Neural cell (in vitro differentiated cells): ENCODE measurements around the gene ATP6V0E2. TPM values are rescaled to one million over a fixed set of nuclear protein-coding genes. Genes with fewer than 3 reads are reported as not detected.

Source experiments
- H2AFZ ChIP-seq: fragments of 200-600, 300-800 bp; sonication (generic), shearing (Covaris generic); 2 replicates; pipeline ENCODE4 v1.6.0; 2014; ENCODE audit warnings: low read depth, mild to moderate bottlenecking, antibody characterized with exemption, low read length, moderate library complexity
- H3F3A ChIP-seq: fragments of 200-600 bp; shearing (Covaris generic); 2 replicates; pipeline ENCODE4 v1.6.1; 2016; ENCODE audit warnings: mild to moderate bottlenecking, moderate library complexity, mixed read lengths, antibody characterized with exemption, low read length; ENCODE audit not compliant: insufficient read depth, poor library complexity, severe bottlenecking
- H3K27ac ChIP-seq: fragments of 200-600, 300-800 bp; sonication (generic), shearing (Covaris generic); 2 replicates; pipeline ENCODE4 v1.5.1; 2014; ENCODE audit warnings: mild to moderate bottlenecking, low read length, moderate library complexity
- H3K27me3 ChIP-seq: fragments of 300-800, 200-600 bp; sonication (generic), shearing (Covaris generic); 2 replicates; pipeline ENCODE4 v1.6.0; 2014; ENCODE audit warnings: mild to moderate bottlenecking, low read depth, low read length, moderate library complexity; ENCODE audit not compliant: insufficient read depth
- H3K36me3 ChIP-seq: fragments of 300-800, 200-600 bp; sonication (generic), shearing (Covaris generic); 2 replicates; pipeline ENCODE4 v1.5.1; 2014; ENCODE audit warnings: mild to moderate bottlenecking, antibody characterized with exemption, low read length, moderate library complexity; ENCODE audit not compliant: insufficient read depth
- H3K4me2 ChIP-seq: fragments of 300-800, 200-600 bp; sonication (generic), shearing (Covaris generic); 2 replicates; pipeline ENCODE4 v1.6.0; 2014; ENCODE audit warnings: mild to moderate bottlenecking, low read length
- H3K4me3 ChIP-seq: fragments of 300-800, 200-600 bp; sonication (generic), shearing (Covaris generic); 2 replicates; pipeline ENCODE4 v1.5.1; 2014; ENCODE audit warnings: mild to moderate bottlenecking, low read length, moderate library complexity
- H3K79me2 ChIP-seq: fragments of 200-600 bp; shearing (Covaris generic); replicated peaks from 2 replicates; pipeline ENCODE4 v1.6.0; 2014; ENCODE audit warnings: mild to moderate bottlenecking, low read length, moderate library complexity; ENCODE audit not compliant: insufficient read depth
- H3K9ac ChIP-seq: fragments of 300-800, 200-600 bp; sonication (generic), shearing (Covaris generic); 2 replicates; pipeline ENCODE4 v1.6.1; 2016; ENCODE audit warnings: mild to moderate bottlenecking, low read length, mixed read lengths
- H3K9me2 ChIP-seq: fragments of 200-600 bp; shearing (Covaris generic); 2 replicates; pipeline ENCODE4 v1.6.1; 2016; ENCODE audit warnings: mild to moderate bottlenecking, low read length, mixed read lengths; ENCODE audit not compliant: insufficient read depth
- H3K9me3 ChIP-seq: fragments of 200-600, 300-800 bp; sonication (generic), shearing (Covaris generic); 2 replicates; pipeline ENCODE4 v1.6.1; 2016; ENCODE audit warnings: mild to moderate bottlenecking, mixed run types, low read length, moderate library complexity, mixed read lengths
- H4K20me1 ChIP-seq: fragments of 200-600 bp; shearing (Covaris generic); 2 replicates; pipeline ENCODE4 v1.6.1; 2016; ENCODE audit warnings: mild to moderate bottlenecking, mixed run types; ENCODE audit not compliant: insufficient read depth
- CTCF ChIP-seq: fragments of 450-650 bp; IDR thresholded peaks from 2 replicates; pipeline ENCODE4 v1.5.1; 2014; ENCODE audit warnings: antibody characterized with exemption, mild to moderate bottlenecking, moderate library complexity; ENCODE audit not compliant: poor library complexity, severe bottlenecking
- EP300 ChIP-seq: fragments of 450-650 bp; conservative IDR thresholded peaks from 2 replicates; pipeline ENCODE4 v1.6.1; 2014; ENCODE audit warnings: antibody characterized with exemption, mild to moderate bottlenecking, moderate library complexity; ENCODE audit not compliant: poor library complexity, severe bottlenecking
- EZH2 ChIP-seq: fragments of 200-600, 300-800 bp; shearing (Covaris generic), sonication (generic); IDR thresholded peaks from 2 replicates; pipeline ENCODE4 v1.6.1; 2014; ENCODE audit warnings: antibody characterized with exemption, low read length, borderline replicate concordance, mild to moderate bottlenecking; ENCODE audit not compliant: insufficient read depth, poor library complexity, severe bottlenecking
- MXI1 ChIP-seq: fragments of 450-650 bp; conservative IDR thresholded peaks from 2 replicates; pipeline ENCODE4 v1.6.1; 2014; ENCODE audit warnings: antibody characterized with exemption, mild to moderate bottlenecking; ENCODE audit not compliant: poor library complexity, severe bottlenecking
- POLR2AphosphoS5 ChIP-seq: IDR thresholded peaks from 2 replicates; pipeline ENCODE4 v1.6.1; 2012
- RAD21 ChIP-seq: fragments of 450-650 bp; conservative IDR thresholded peaks from 2 replicates; pipeline ENCODE4 v1.6.1; 2014; ENCODE audit warnings: antibody characterized with exemption, mild to moderate bottlenecking, moderate library complexity
- REST ChIP-seq: IDR thresholded peaks from 2 replicates; pipeline ENCODE4 v1.6.1; 2012; ENCODE audit warnings: borderline replicate concordance
- SMC3 ChIP-seq: fragments of 450-650 bp; conservative IDR thresholded peaks from 2 replicates; pipeline ENCODE4 v1.6.1; 2014; ENCODE audit warnings: antibody characterized with exemption, mild to moderate bottlenecking, moderate library complexity; ENCODE audit not compliant: poor library complexity
- TAF1 ChIP-seq: IDR thresholded peaks from 2 replicates; pipeline ENCODE4 v1.6.1; 2012; ENCODE audit warnings: low read depth
- polyA plus RNA-seq: library from polyadenylated mRNA; depleted of rRNA; stranded (reverse); fragments of >200 nt; gene quantifications from 2 replicates; pipeline ENCODE4 v1.2.3, GENCODE V29; 2014

The ATP6V0E2 gene
- polyA plus RNA-seq, 1 donor from 2014 or later: 550 TPM

- Histone ChIP-seq H3K4me2 (no peak overlapping the region), H3K27me3 (no peaks in the 10 kb centered on the region), H3K4me3 (no peak overlapping the region), H3K27ac (no peak overlapping the region), H3K79me2 (no peaks in the 10 kb centered on the region), H3K9ac (no peak overlapping the region), H3K36me3 (no peaks in the 10 kb centered on the region), H4K20me1 (no peaks in the 10 kb centered on the region), H2AFZ (no peak overlapping the region), H3F3A (no peaks in the 10 kb centered on the region), H3K9me2 (no peaks in the 10 kb centered on the region), H3K9me3 (no peaks in the 10 kb centered on the region)
- TF ChIP-seq POLR2AphosphoS5 (no peak), SMC3 (no peak), REST (no peak), RAD21 (no peak), CTCF (no peak), MXI1 (no peak), EP300 (no peak), EZH2 (no peak), TAF1 (no peak)
Measured at GRCh38 chr7:149850007-149850594, 23.7 kb upstream of the ATP6V0E2 start.

- H3K36me3 ChIP-seq: no peaks in the 10 kb centered on the region
- no peaks in the 10 kb centered on the region for H3K79me2 ChIP-seq
- H3K27me3 ChIP-seq: no peaks in the 10 kb centered on the region
- no peaks in the 10 kb centered on the region for H3F3A ChIP-seq
- H4K20me1 ChIP-seq: no peaks in the 10 kb centered on the region
- H3K9me2 ChIP-seq: no peaks in the 10 kb centered on the region
- TF ChIP-seq EP300 (no peak), EZH2 (no peak), TAF1 (no peak), SMC3 (no peak), REST (no peak), RAD21 (no peak), POLR2AphosphoS5 (no peak), CTCF (no peak), MXI1 (no peak)
- H3K27ac ChIP-seq: no peak overlapping the region
- H3K4me3 ChIP-seq: no peak overlapping the region
- H2AFZ ChIP-seq: no peak overlapping the region
- H3K4me2 ChIP-seq: no peak overlapping the region
- H3K9me3 ChIP-seq: no peaks in the 10 kb centered on the region
- no peak overlapping the region for H3K9ac ChIP-seq
Measured at GRCh38 chr7:149850716-149851115, 23.1 kb upstream of the ATP6V0E2 start.
